Uterus (tissue), 4 donors: Measurements from ENCODE around the gene DPH7. TPM values are rescaled to one million over a fixed set of nuclear protein-coding genes. Genes with fewer than 3 reads are reported as not detected.

Experiments
- DNase-seq, 2 donors: peaks; one replicate each; pipeline ENCODE4 v3.0.0-alpha.2; 2019 to 2020
- H3K27ac ChIP-seq, 2 donors: fragments of 200-600 bp; sonication (generic); 1 replicate in 1 of 2; 2 replicates in 1 of 2; pipeline ENCODE4 v1.5.1; 2016 to 2018
- H3K27me3 ChIP-seq, 2 donors: fragments of 200-600 bp; sonication (generic); one replicate each; pipeline ENCODE4 v1.5.1; 2018 to 2019; ENCODE audit warnings: control low read depth in 1 of 2
- H3K36me3 ChIP-seq, 2 donors: fragments of 200-600 bp; sonication (generic); one replicate each; pipeline ENCODE4 v1.5.1; 2019; ENCODE audit warnings: control low read depth in 1 of 2
- H3K4me1 ChIP-seq, 2 donors: fragments of 200-600 bp; sonication (generic); one replicate each; pipeline ENCODE4 v1.5.1; 2018 to 2019; ENCODE audit warnings: control low read depth in 1 of 2
- H3K4me3 ChIP-seq, 2 donors: fragments of 200-600 bp; sonication (generic); 1 replicate in 1 of 2; 2 replicates in 1 of 2; pipeline ENCODE4 v1.5.1; 2018 to 2019; ENCODE audit warnings: mild to moderate bottlenecking in 1 of 2
- H3K9me3 ChIP-seq, 2 donors: fragments of 200-600 bp; sonication (generic); one replicate each; pipeline ENCODE4 v1.5.1; 2019; ENCODE audit warnings: control low read depth in 1 of 2
- CTCF ChIP-seq, 4 experiments: fragments of 200-600 bp in 2 of 4; fragments of 450-650 bp in 2 of 4; sonication (generic) in 2 of 4; IDR thresholded peaks; one replicate each; pipeline ENCODE4 v1.5.1; 2016 to 2019; ENCODE audit warnings: antibody characterized with exemption in 4 of 4, mild to moderate bottlenecking in 2 of 4, moderate library complexity in 1 of 4
- POLR2A ChIP-seq, 2 donors: fragments of 450-650 bp; IDR thresholded peaks; one replicate each; pipeline ENCODE4 v1.6.1; 2016; ENCODE audit warnings: antibody characterized with exemption in 2 of 2, mild to moderate bottlenecking in 1 of 2, moderate library complexity in 1 of 2
- intact Hi-C: fragments of 100-400 bp; cut with DNase I; formaldehyde crosslinking; loops from one replicate; pipeline ENCODE4 v1.15.1; 2023; ENCODE audit warnings: low total_unique reads
- total RNA-seq, 4 donors: library from RNA; depleted of rRNA in 3 of 4; stranded (reverse); fragments of >200 nt in 3 of 4; gene quantifications; one replicate each; pipeline versions ENCODE4 v1.1.0 to v1.2.4, GENCODE V29; 2014 to 2023
- donor health status: DM: yes; HTN: yes; CAD: no.

DPH7 gene
- total RNA-seq, 4 donors from 2014 or later: 31.3 to 42.4 (median 38.4) TPM

- Histone ChIP-seq H3K27me3 (no peaks in the 10 kb centered on the region), H3K27ac (peak overlapping the region; percentile 15 to 66), H3K4me3 (peak overlapping the region; percentile 34 to 81), H3K4me1 (peaks cover 0 to 21% of the 10 kb centered on the region in 2 donors), H3K36me3 (no peaks in the 10 kb centered on the region), H3K9me3 (no peaks in the 10 kb centered on the region)
- TF ChIP-seq CTCF (IDR thresholded peaks at IDR 0.05) (no peak), POLR2A (IDR thresholded peaks at IDR 0.05) (no peak)
- DNase-seq: no peak
- intact Hi-C loops: no loop called here
Observed at GRCh38 chr9:137606005-137606621, 27.4 kb upstream of the DPH7 start.

- H3K9me3 ChIP-seq: no peaks in the 10 kb centered on the region
- no peaks in the 10 kb centered on the region for H3K27me3 ChIP-seq
- TF ChIP-seq CTCF (IDR thresholded peaks at IDR 0.05) (no peak), POLR2A (IDR thresholded peaks at IDR 0.05) (peak; percentile 11 to 71)
- intact Hi-C loops: no loop called here
- peak within 1 kb of the TSS; percentile 47 to 81 for H3K4me3 ChIP-seq
- H3K4me1 ChIP-seq: peaks cover 0 to 21% of the 10 kb centered on the region in 2 donors
- H3K36me3 ChIP-seq: no peaks in the 10 kb centered on the region
- peak within 1 kb of the TSS; percentile 15 to 66 for H3K27ac ChIP-seq
- DNase-seq: peak; percentile 90 to 92
Observed at GRCh38 chr9:137605121-137606004, 26.6 kb upstream of the DPH7 start, which contains the start of gene ARRDC1. ARRDC1 (plus strand) TSS chr9:137605686; CDS start chr9:137605718, 32 bp downstream.

- no peaks in the 10 kb centered on the region for H3K27me3 ChIP-seq
- intact Hi-C loops: no loop called here
- H3K27ac ChIP-seq: peak overlapping the region in 1 of 2 donors; percentile 35
- TF ChIP-seq POLR2A (IDR thresholded peaks at IDR 0.05) (no peak), CTCF (IDR thresholded peaks at IDR 0.05) (no peak)
- H3K36me3 ChIP-seq: no peaks in the 10 kb centered on the region
- DNase-seq: peak in 1 of 2 donors; percentile 41
- H3K9me3 ChIP-seq: no peaks in the 10 kb centered on the region
- H3K4me1 ChIP-seq: peaks cover 0 to 21% of the 10 kb centered on the region in 2 donors
- peak overlapping the region; percentile 47 to 56 for H3K4me3 ChIP-seq
Observed at GRCh38 chr9:137604345-137605086, 25.8 kb upstream of the DPH7 start.

GRCh38 chr9:137603879-137604278 is 25.2 kb upstream of the DPH7 start:
- no peak for DNase-seq
- Histone ChIP-seq H3K27me3 (no peaks in the 10 kb centered on the region), H3K4me3 (no peak overlapping the region), H3K36me3 (no peaks in the 10 kb centered on the region), H3K4me1 (peaks cover 0 to 21% of the 10 kb centered on the region in 2 donors), H3K27ac (no peak overlapping the region), H3K9me3 (no peaks in the 10 kb centered on the region)
- TF ChIP-seq POLR2A (IDR thresholded peaks at IDR 0.05): no peak
- no peak for TF ChIP-seq CTCF (IDR thresholded peaks at IDR 0.05)
- intact Hi-C loops: no loop called here
